ENCODE data around the gene RRP1. TPM values are rescaled to one million over a fixed set of nuclear protein-coding genes. Genes with fewer than 3 reads are reported as not detected.
A peak's percentile ranks its signal among the peaks of the same experiment; 100 is the strongest.

RRP1 gene
- total and polyA plus RNA-seq, 10 of the 15 experiments (the other 5 are each of a cell fraction or from before 2014, with no cell fraction given), result 0.34 to 70.8 (median 35.1) TPM

GRCh38 chr21:43749651-43750262, 39.6 kb upstream of the RRP1 start:
- peaks cover 14 to 36% of the 10 kb centered on the region in 2 experiments; a peak in 3 of 4 replicates for H3K36me3 ChIP-seq (ENCODE audit: control insufficient read depth in 2 of 2, insufficient read depth in 2 of 2, low read length in 1 of 2)
- CTCF ChIA-PET, result no interaction called here
- H4K20me1 ChIP-seq (ENCODE audit: control insufficient read depth, insufficient read depth), result no peaks in the 10 kb centered on the region

More at GRCh38 chr21:43749651-43750262, 39.6 kb upstream of the RRP1 start:
- intact Hi-C loops (cut with micrococcal nuclease; ENCODE audit: unreplicated experiment) (no loop called here), in situ Hi-C loops (cut with MboI) (no loop called here)
- Histone ChIP-seq H3K4me1 (ENCODE audit: control insufficient read depth, insufficient read depth, low read length) (no peaks in the 10 kb centered on the region), H3K27me3 (replicated peaks in 1 of 2; ENCODE audit: control insufficient read depth in 2 of 2, insufficient read depth in 2 of 2, low read length in 1 of 2) (no peaks in the 10 kb centered on the region), H3K27ac (ENCODE audit: control insufficient read depth, insufficient read depth) (no peak overlapping the region), H3K9ac (ENCODE audit: control insufficient read depth, insufficient read depth, low read length) (no peak overlapping the region), H3K79me2 (ENCODE audit: control insufficient read depth, insufficient read depth, low read length) (no peaks in the 10 kb centered on the region), H3K4me3 (no peak overlapping the region), H2AFZ (ENCODE audit: control insufficient read depth, low read depth, low read length) (no peak overlapping the region), H3K9me3 (replicated peaks; ENCODE audit: control insufficient read depth, insufficient read depth, low read length) (no peaks in the 10 kb centered on the region), H3K4me2 (ENCODE audit: control insufficient read depth, insufficient read depth) (no peak overlapping the region)
- ChIA-PET SMC1A (ENCODE audit: uncharacterized antibody, unreplicated experiment) (no interaction called here), POLR2A (interaction anchor here (0.6 kb wide), 1 partner anchor 27 kb away, joined by 3 read pairs; no protein-coding TSS in a partner anchor), RAD21 (ENCODE audit: unreplicated experiment) (interaction anchor here (0.6 kb wide), 1 partner anchor 236 kb away, joined by 4 read pairs; no protein-coding TSS in a partner anchor)
- BruUV-seq (replicated peaks), result no TSS peak
- WGBS (ENCODE audit: insufficient coverage, insufficient replicate concordance, low lambda C conversion rate, missing lambda C conversion rate), result 74% methylated on average over 18 of the region's 18 CpGs
- ATAC-seq, result no peak
- no peak for DNase-seq (ENCODE audit: low read depth, low spot score)
- no peak for FAIRE-seq
- TF ChIP-seq CBFB (IDR thresholded peaks at IDR 0.05; ENCODE audit: low read depth) (no peak), GABPA (IDR thresholded peaks at IDR 0.05; ENCODE audit: low read depth) (no peak)
- TF ChIP-seq, protein P1, sequence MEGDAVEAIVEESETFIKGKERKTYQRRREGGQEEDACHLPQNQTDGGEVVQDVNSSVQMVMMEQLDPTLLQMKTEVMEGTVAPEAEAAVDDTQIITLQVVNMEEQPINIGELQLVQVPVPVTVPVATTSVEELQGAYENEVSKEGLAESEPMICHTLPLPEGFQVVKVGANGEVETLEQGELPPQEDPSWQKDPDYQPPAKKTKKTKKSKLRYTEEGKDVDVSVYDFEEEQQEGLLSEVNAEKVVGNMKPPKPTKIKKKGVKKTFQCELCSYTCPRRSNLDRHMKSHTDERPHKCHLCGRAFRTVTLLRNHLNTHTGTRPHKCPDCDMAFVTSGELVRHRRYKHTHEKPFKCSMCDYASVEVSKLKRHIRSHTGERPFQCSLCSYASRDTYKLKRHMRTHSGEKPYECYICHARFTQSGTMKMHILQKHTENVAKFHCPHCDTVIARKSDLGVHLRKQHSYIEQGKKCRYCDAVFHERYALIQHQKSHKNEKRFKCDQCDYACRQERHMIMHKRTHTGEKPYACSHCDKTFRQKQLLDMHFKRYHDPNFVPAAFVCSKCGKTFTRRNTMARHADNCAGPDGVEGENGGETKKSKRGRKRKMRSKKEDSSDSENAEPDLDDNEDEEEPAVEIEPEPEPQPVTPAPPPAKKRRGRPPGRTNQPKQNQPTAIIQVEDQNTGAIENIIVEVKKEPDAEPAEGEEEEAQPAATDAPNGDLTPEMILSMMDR (IDR thresholded peaks at IDR 0.05 in 2 of 3, conservative IDR thresholded peaks at IDR 0.05 in 1 of 3; ENCODE audit: control insufficient read depth in 2 of 3, extremely low read depth in 1 of 3, insufficient read depth in 1 of 3, low read depth in 3 of 3, low read length in 3 of 3), result 0 out of 6 replicates have a peak, but pooled peaks of 1 of the 3 experiments have one; percentile 2

Data from GM12878 (cell line).